H9 (cell line): ENCODE data around the gene MOB1B. TPM values are rescaled to one million over a fixed set of nuclear protein-coding genes. Genes with fewer than 3 reads are reported as not detected.
A peak's percentile ranks its signal among the peaks of the same experiment; 100 is the strongest.
"Not testable (repeated sequence)": the region's sequence is repeated elsewhere in the genome, so short reads cannot be mapped to it uniquely, and the experiment has no call there.

Experiments
- DNase-seq: peaks from one replicate; pipeline ENCODE4 v3.0.0-alpha.2; 2017
- H2AFZ ChIP-seq: one replicate; pipeline ENCODE4 v1.6.1; 2013; ENCODE audit warnings: mild to moderate bottlenecking, low read length, control low read depth, moderate library complexity
- H2AK5ac ChIP-seq: 2 replicates; pipeline ENCODE4 v1.6.1; 2013; ENCODE audit warnings: low read length, control low read depth, mixed read lengths; ENCODE audit not compliant: insufficient read length
- H2BK120ac ChIP-seq: one replicate; pipeline ENCODE4 v1.6.1; 2013; ENCODE audit warnings: low read depth, mild to moderate bottlenecking, low read length, control low read depth, inconsistent platforms; ENCODE audit not compliant: poor library complexity, severe bottlenecking
- H2BK12ac ChIP-seq: 2 replicates; pipeline ENCODE4 v1.6.1; 2013; ENCODE audit warnings: low read length, control low read depth, mixed read lengths, low read depth; ENCODE audit not compliant: insufficient read length
- H2BK15ac ChIP-seq: 2 replicates; pipeline ENCODE4 v1.6.1; 2013; ENCODE audit warnings: low read depth, low read length, control low read depth
- H2BK20ac ChIP-seq: one replicate; pipeline ENCODE4 v1.6.1; 2013; ENCODE audit warnings: low read depth, mild to moderate bottlenecking, low read length, control low read depth, inconsistent platforms; ENCODE audit not compliant: poor library complexity, severe bottlenecking
- H2BK5ac ChIP-seq: 2 replicates; pipeline ENCODE4 v1.6.1; 2013; ENCODE audit warnings: low read length, control low read depth, mixed read lengths; ENCODE audit not compliant: insufficient read length
- H3K14ac ChIP-seq: 2 replicates; pipeline ENCODE4 v1.6.1; 2013; ENCODE audit warnings: low read length, control low read depth; ENCODE audit not compliant: insufficient read depth
- H3K18ac ChIP-seq: 2 replicates; pipeline ENCODE4 v1.6.1; 2013; ENCODE audit warnings: low read depth, mild to moderate bottlenecking, mixed read lengths, low read length, control low read depth; ENCODE audit not compliant: insufficient read length
- H3K23ac ChIP-seq: 2 replicates; pipeline ENCODE4 v1.6.1; 2013; ENCODE audit warnings: low read length, control low read depth, mixed read lengths, low read depth; ENCODE audit not compliant: insufficient read length
- H3K23me2 ChIP-seq: 2 replicates; pipeline ENCODE4 v1.6.1; 2013; ENCODE audit warnings: low read depth, mild to moderate bottlenecking, mixed read lengths, low read length, control low read depth; ENCODE audit not compliant: insufficient read length, poor library complexity, severe bottlenecking
- H3K27ac ChIP-seq: 2 replicates; pipeline ENCODE4 v1.5.1; 2013; ENCODE audit warnings: low read length, control low read depth, mixed read lengths, low read depth; ENCODE audit not compliant: insufficient read length
- H3K27me3 ChIP-seq: 2 replicates; pipeline ENCODE4 v1.6.1; 2013; ENCODE audit warnings: low read length, control low read depth, inconsistent platforms; ENCODE audit not compliant: insufficient read depth
- H3K4ac ChIP-seq: 2 replicates; pipeline ENCODE4 v1.6.1; 2013; ENCODE audit warnings: low read depth, mild to moderate bottlenecking, control low read depth, inconsistent platforms, low read length, moderate library complexity
- H3K4me1 ChIP-seq: 2 replicates; pipeline ENCODE4 v1.6.1; 2013; ENCODE audit warnings: low read length, control low read depth, inconsistent platforms; ENCODE audit not compliant: insufficient read depth
- H3K4me2 ChIP-seq: 2 replicates; pipeline ENCODE4 v1.6.1; 2013; ENCODE audit warnings: low read length, control low read depth, mixed read lengths; ENCODE audit not compliant: insufficient read length, insufficient read depth
- H3K56ac ChIP-seq: 2 replicates; pipeline ENCODE4 v1.6.1; 2013; ENCODE audit warnings: low read depth, mild to moderate bottlenecking, mixed read lengths, low read length, control low read depth; ENCODE audit not compliant: insufficient read length
- H3K79me1 ChIP-seq: 2 replicates; pipeline ENCODE4 v1.6.1; 2013; ENCODE audit warnings: low read depth, mild to moderate bottlenecking, moderate library complexity, low read length, control low read depth, inconsistent platforms; ENCODE audit not compliant: insufficient read depth, poor library complexity, severe bottlenecking
- H3K79me2 ChIP-seq: 2 replicates; pipeline ENCODE4 v1.6.1; 2013; ENCODE audit warnings: low read length, control low read depth, inconsistent platforms; ENCODE audit not compliant: insufficient read depth
- H3K9ac ChIP-seq: 2 replicates; pipeline ENCODE4 v1.6.1; 2013; ENCODE audit warnings: low read length, control low read depth, mixed read lengths; ENCODE audit not compliant: insufficient read length; ENCODE audit errors: extremely low read depth
- H3K9me3 ChIP-seq: one replicate; pipeline ENCODE4 v1.6.1; 2013; ENCODE audit warnings: low read depth, low read length, inconsistent platforms; ENCODE audit not compliant: control insufficient read depth
- H3T11ph ChIP-seq: one replicate; pipeline ENCODE4 v1.6.1; 2013; ENCODE audit warnings: mild to moderate bottlenecking, low read length, control low read depth, inconsistent platforms
- H4K20me1 ChIP-seq: one replicate; pipeline ENCODE4 v1.6.1; 2013; ENCODE audit not compliant: control insufficient read depth, insufficient read length, insufficient read depth
- H4K5ac ChIP-seq: 2 replicates; pipeline ENCODE4 v1.6.1; 2013; ENCODE audit warnings: low read depth, mild to moderate bottlenecking, mixed read lengths, low read length, control low read depth; ENCODE audit not compliant: insufficient read length
- H4K8ac ChIP-seq: replicated peaks from 2 replicates; pipeline ENCODE4 v1.6.1; 2013; ENCODE audit warnings: low read length, control low read depth, mixed read lengths, low read depth; ENCODE audit not compliant: insufficient read length
- H4K91ac ChIP-seq: 2 replicates; pipeline ENCODE4 v1.6.1; 2013; ENCODE audit warnings: low read depth, mild to moderate bottlenecking, moderate library complexity, mixed read lengths, low read length, control low read depth; ENCODE audit not compliant: insufficient read length
- H3K27ac Mint-ChIP-seq, 3 experiments: 2 replicates in 2 of 3; 3 replicates in 1 of 3; pipeline ENCODE4 v1.8.0; 2020 to 2021; ENCODE audit warnings: mixed read lengths in 3 of 3, mild to moderate bottlenecking in 1 of 3, moderate library complexity in 1 of 3
- H3K27me3 Mint-ChIP-seq: 2 replicates; pipeline ENCODE4 v1.8.0; 2021; ENCODE audit warnings: low read depth, mild to moderate bottlenecking, moderate library complexity, mixed read lengths
- H3K36me3 Mint-ChIP-seq, 3 experiments: 2 replicates in 2 of 3; 3 replicates in 1 of 3; pipeline ENCODE4 v1.8.0; 2020 to 2021; ENCODE audit warnings: low read depth in 3 of 3, mixed read lengths in 3 of 3; ENCODE audit not compliant: insufficient read depth in 1 of 3
- H3K4me1 Mint-ChIP-seq, 2 experiments: 2 replicates each; pipeline ENCODE4 v1.8.0; 2020; ENCODE audit warnings: mixed read lengths in 2 of 2
- H3K4me3 Mint-ChIP-seq, 2 experiments: 2 replicates in 1 of 2; 3 replicates in 1 of 2; pipeline ENCODE4 v1.8.0; 2020 to 2021; ENCODE audit warnings: mild to moderate bottlenecking in 2 of 2, mixed read lengths in 2 of 2, moderate library complexity in 1 of 2
- H3K9me3 Mint-ChIP-seq, 2 experiments: 2 replicates in 1 of 2; 3 replicates in 1 of 2; pipeline ENCODE4 v1.8.0; 2020; ENCODE audit warnings: mild to moderate bottlenecking in 2 of 2, mixed read lengths in 2 of 2, moderate library complexity in 1 of 2
- WGBS: extraction: QIAGEN DNeasy Blood & Tissue Kit; methylation state at CpG from one replicate; pipeline ENCODE4 v1.1.7; 2013; ENCODE audit warnings: missing lambda C conversion rate, low lambda C conversion rate, mixed read lengths; ENCODE audit not compliant: insufficient read length; ENCODE audit errors: extremely low coverage; 5-methylcytosine and 5-hydroxymethylcytosine counted together
- total RNA-seq: library from RNA; stranded (reverse); gene quantifications from 2 replicates; pipeline ENCODE4 v1.2.1, GENCODE V29; 2021
- TF ChIP-seq, protein P1 (sequence below): fragments of 200-600 bp; sonication (generic); conservative IDR thresholded peaks from 3 replicates; pipeline ENCODE4 v1.8.0; 2021; ENCODE audit warnings: antibody characterized with exemption, mild to moderate bottlenecking

The MOB1B gene
- total RNA-seq, 1 experiment from 2014 or later = 30.3 TPM

DNA sequence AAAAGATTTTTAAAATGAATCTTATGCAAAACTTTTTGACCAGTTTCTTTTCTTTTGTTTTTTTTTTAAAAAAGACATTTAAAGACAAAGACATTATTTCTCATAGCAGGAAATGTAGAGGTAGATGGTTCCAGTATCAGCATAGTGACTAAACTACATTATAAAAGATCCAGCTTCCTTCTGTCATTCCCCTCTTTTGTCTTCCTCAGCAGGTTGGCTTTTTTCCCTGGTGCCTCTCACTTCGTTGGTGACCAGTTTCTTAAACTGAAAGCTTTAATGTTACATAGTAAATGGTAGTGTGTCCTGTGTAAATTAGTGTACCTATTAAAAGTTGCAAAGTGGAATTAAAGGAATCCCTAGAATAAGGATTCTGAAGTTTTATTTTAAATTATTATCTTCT, 127.3 kb downstream of the MOB1B start:
- Histone ChIP-seq H2BK120ac (no peak overlapping the region), H3K9me3 (no peaks in the 10 kb centered on the region), H3K4me1 (no peaks in the 10 kb centered on the region), H2BK5ac (no peak overlapping the region), H3K27ac (no peak overlapping the region), H4K91ac (no peak overlapping the region), H2BK15ac (no peak overlapping the region), H2AK5ac (no peak overlapping the region), H2AFZ (no peak overlapping the region), H4K8ac (no peak overlapping the region), H4K20me1 (no peaks in the 10 kb centered on the region), H3K4ac (no peak overlapping the region), H3K14ac (no peak overlapping the region), H3K79me1 (no peaks in the 10 kb centered on the region), H4K5ac (no peak overlapping the region), H3K56ac (no peak overlapping the region), H3K9ac (no peak overlapping the region), H3K79me2 (no peaks in the 10 kb centered on the region), H3K4me2 (peak overlapping the region; percentile 12), H3K23ac (no peak overlapping the region), H3K23me2 (no peaks in the 10 kb centered on the region), H3K27me3 (no peaks in the 10 kb centered on the region), H2BK20ac (no peak overlapping the region), H3T11ph (no peak overlapping the region), H2BK12ac (no peak overlapping the region), H3K18ac (no peak overlapping the region)
- peaks cover 11 to 12% of the 10 kb centered on the region in 2 experiments for H3K4me1 Mint-ChIP-seq
- H3K27me3 Mint-ChIP-seq = no peaks in the 10 kb centered on the region
- no CpG with 5 or more reads among the region's 1 CpG for WGBS
- peaks cover 23 to 33% (median 28%) of the 10 kb centered on the region in 3 experiments for H3K36me3 Mint-ChIP-seq
- DNase-seq = no peak
- no peak overlapping the region; a peak in 1 of 7 replicates for H3K27ac Mint-ChIP-seq
- no peaks in the 10 kb centered on the region for H3K9me3 Mint-ChIP-seq
- H3K4me3 Mint-ChIP-seq = no peak overlapping the region
- TF ChIP-seq, protein P1, sequence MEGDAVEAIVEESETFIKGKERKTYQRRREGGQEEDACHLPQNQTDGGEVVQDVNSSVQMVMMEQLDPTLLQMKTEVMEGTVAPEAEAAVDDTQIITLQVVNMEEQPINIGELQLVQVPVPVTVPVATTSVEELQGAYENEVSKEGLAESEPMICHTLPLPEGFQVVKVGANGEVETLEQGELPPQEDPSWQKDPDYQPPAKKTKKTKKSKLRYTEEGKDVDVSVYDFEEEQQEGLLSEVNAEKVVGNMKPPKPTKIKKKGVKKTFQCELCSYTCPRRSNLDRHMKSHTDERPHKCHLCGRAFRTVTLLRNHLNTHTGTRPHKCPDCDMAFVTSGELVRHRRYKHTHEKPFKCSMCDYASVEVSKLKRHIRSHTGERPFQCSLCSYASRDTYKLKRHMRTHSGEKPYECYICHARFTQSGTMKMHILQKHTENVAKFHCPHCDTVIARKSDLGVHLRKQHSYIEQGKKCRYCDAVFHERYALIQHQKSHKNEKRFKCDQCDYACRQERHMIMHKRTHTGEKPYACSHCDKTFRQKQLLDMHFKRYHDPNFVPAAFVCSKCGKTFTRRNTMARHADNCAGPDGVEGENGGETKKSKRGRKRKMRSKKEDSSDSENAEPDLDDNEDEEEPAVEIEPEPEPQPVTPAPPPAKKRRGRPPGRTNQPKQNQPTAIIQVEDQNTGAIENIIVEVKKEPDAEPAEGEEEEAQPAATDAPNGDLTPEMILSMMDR = no peak

DNA sequence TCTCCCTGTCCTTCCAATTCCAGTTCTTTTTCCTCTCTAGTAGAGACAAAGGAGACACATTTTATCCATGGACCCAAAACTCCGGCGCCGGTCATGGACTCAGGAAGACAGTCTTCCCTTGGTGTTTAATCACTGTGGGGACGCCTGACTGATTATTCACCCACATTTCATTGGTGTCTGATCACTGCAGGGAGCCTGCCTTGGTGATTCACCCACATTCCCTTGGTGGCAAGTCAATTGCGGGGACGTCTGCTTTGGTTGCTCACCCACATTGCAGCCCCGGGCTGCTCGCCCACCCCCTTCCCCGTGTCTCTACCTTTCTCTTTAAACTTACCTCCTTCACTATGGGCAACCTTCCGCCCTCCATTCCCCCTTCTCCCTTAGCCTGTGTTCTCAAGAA, 129.9 kb downstream of the MOB1B start:
- H3K9me3 ChIP-seq, H3K27ac ChIP-seq, H2BK15ac ChIP-seq, H3K4ac ChIP-seq, H3K4me2 ChIP-seq, H3K56ac ChIP-seq, H3K27me3 ChIP-seq, H2AFZ ChIP-seq, H4K5ac ChIP-seq, H3K9me3 Mint-ChIP-seq, H2BK120ac ChIP-seq, H3K79me2 ChIP-seq, H3K79me1 ChIP-seq, H2BK20ac ChIP-seq, H3K9ac ChIP-seq, H3K27me3 Mint-ChIP-seq, H3T11ph ChIP-seq, H4K8ac ChIP-seq, H4K20me1 ChIP-seq, H3K18ac ChIP-seq, H2AK5ac ChIP-seq, H3K4me3 Mint-ChIP-seq, H3K14ac ChIP-seq, H2BK12ac ChIP-seq, H4K91ac ChIP-seq, H2BK5ac ChIP-seq, H3K23ac ChIP-seq, H3K4me1 ChIP-seq, H3K23me2 ChIP-seq, DNase-seq: not testable (repeated sequence)
- Mint-ChIP-seq H3K27ac (peak overlapping the region in 1 of 3 experiments; percentile 87; a peak in 2 of 7 replicates), H3K36me3 (peaks cover 19 to 31% (median 21%) of the 10 kb centered on the region in 3 experiments), H3K4me1 (peaks cover 11 to 12% of the 10 kb centered on the region in 2 experiments)
- no CpG with 5 or more reads among the region's 10 CpGs for WGBS
